GM12878 (cell line): ENCODE measurements around the gene CHRDL2. TPM values are rescaled to one million over a fixed set of nuclear protein-coding genes. Genes with fewer than 3 reads are reported as not detected.

Experiments
- polyA plus RNA-seq, 11 experiments: library from polyadenylated mRNA; depleted of rRNA in 4 of 11; unstranded in 6 of 11; stranded (reverse) in 5 of 11; fragments of >200 nt; fragmentation: Nextera tagmentation in 4 of 11; fragmentation: Illumina TruSeq in 1 of 11; extraction: Ambion mirVana in 4 of 11; extraction: Trizol in 1 of 11; gene quantifications; 1 replicate in 1 of 11; 2 replicates in 10 of 11; pipeline versions ENCODE4 v1.2.1 to v1.2.3, GENCODE V29; 2011 to 2016; ENCODE audit warnings: inconsistent platforms in 2 of 11, missing spikeins in 2 of 11, low read depth in 1 of 11
- total RNA-seq, 4 experiments: library from RNA; depleted of rRNA in 3 of 4; stranded (reverse); fragments of >200 nt in 3 of 4; fragmentation: Illumina TruSeq in 1 of 4; extraction: Trizol in 1 of 4; gene quantifications; 2 replicates each; pipeline versions ENCODE4 v1.2.1 to v1.2.3, GENCODE V29; 2013 to 2021
- TF ChIP-seq, protein P1 (sequence below): fragments of 450-650 bp; IDR thresholded peaks from 2 replicates; pipeline ENCODE4 v1.6.1; 2018; ENCODE audit warnings: borderline replicate concordance, mild to moderate bottlenecking; ENCODE audit not compliant: partially characterized antibody
- TF ChIP-seq, protein P2 (sequence below): fragments of 450-650 bp; IDR thresholded peaks from 2 replicates; pipeline ENCODE4 v1.6.1; 2017; ENCODE audit warnings: low read depth, mild to moderate bottlenecking, moderate library complexity
- TF ChIP-seq, protein P3 (sequence below): IDR thresholded peaks from 2 replicates; pipeline ENCODE4 v1.6.1; 2012; ENCODE audit warnings: mild to moderate bottlenecking, low read depth, low read length

CHRDL2 gene
- total and polyA plus RNA-seq, 10 of the 15 experiments (the other 5 are each of a cell fraction or from before 2014, with no cell fraction given), result not detected

DNA sequence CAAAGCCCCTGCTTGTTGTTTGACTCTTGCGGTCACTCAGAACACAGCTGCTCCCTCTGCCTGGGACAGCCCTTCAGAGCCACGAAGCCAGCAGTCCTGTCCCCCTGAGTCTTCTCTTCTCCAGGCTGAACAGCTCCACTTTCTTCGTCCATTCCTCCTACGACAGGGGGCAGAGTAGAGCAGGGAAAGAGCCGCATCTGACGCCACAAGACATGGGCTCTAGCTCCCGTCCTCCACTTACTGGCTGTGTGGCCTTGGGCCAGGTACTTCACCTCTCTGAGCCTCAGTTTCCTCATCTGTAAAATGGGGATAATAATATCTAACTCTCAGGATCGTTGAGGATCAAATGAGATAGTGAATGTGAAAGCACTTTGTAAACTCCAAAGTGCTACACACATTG is 29.9 kb downstream of the CHRDL2 start (continued):
- TF ChIP-seq, protein P1, sequence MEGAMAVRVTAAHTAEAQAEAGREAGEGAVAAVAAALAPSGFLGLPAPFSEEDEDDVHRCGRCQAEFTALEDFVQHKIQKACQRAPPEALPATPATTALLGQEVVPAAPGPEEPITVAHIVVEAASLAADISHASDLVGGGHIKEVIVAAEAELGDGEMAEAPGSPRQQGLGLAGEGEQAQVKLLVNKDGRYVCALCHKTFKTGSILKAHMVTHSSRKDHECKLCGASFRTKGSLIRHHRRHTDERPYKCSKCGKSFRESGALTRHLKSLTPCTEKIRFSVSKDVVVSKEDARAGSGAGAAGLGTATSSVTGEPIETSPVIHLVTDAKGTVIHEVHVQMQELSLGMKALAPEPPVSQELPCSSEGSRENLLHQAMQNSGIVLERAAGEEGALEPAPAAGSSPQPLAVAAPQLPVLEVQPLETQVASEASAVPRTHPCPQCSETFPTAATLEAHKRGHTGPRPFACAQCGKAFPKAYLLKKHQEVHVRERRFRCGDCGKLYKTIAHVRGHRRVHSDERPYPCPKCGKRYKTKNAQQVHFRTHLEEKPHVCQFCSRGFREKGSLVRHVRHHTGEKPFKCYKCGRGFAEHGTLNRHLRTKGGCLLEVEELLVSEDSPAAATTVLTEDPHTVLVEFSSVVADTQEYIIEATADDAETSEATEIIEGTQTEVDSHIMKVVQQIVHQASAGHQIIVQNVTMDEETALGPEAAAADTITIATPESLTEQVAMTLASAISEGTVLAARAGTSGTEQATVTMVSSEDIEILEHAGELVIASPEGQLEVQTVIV, result no peak
- TF ChIP-seq, protein P2, sequence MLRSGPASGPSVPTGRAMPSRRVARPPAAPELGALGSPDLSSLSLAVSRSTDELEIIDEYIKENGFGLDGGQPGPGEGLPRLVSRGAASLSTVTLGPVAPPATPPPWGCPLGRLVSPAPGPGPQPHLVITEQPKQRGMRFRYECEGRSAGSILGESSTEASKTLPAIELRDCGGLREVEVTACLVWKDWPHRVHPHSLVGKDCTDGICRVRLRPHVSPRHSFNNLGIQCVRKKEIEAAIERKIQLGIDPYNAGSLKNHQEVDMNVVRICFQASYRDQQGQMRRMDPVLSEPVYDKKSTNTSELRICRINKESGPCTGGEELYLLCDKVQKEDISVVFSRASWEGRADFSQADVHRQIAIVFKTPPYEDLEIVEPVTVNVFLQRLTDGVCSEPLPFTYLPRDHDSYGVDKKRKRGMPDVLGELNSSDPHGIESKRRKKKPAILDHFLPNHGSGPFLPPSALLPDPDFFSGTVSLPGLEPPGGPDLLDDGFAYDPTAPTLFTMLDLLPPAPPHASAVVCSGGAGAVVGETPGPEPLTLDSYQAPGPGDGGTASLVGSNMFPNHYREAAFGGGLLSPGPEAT, result no peak
- TF ChIP-seq, protein P3, sequence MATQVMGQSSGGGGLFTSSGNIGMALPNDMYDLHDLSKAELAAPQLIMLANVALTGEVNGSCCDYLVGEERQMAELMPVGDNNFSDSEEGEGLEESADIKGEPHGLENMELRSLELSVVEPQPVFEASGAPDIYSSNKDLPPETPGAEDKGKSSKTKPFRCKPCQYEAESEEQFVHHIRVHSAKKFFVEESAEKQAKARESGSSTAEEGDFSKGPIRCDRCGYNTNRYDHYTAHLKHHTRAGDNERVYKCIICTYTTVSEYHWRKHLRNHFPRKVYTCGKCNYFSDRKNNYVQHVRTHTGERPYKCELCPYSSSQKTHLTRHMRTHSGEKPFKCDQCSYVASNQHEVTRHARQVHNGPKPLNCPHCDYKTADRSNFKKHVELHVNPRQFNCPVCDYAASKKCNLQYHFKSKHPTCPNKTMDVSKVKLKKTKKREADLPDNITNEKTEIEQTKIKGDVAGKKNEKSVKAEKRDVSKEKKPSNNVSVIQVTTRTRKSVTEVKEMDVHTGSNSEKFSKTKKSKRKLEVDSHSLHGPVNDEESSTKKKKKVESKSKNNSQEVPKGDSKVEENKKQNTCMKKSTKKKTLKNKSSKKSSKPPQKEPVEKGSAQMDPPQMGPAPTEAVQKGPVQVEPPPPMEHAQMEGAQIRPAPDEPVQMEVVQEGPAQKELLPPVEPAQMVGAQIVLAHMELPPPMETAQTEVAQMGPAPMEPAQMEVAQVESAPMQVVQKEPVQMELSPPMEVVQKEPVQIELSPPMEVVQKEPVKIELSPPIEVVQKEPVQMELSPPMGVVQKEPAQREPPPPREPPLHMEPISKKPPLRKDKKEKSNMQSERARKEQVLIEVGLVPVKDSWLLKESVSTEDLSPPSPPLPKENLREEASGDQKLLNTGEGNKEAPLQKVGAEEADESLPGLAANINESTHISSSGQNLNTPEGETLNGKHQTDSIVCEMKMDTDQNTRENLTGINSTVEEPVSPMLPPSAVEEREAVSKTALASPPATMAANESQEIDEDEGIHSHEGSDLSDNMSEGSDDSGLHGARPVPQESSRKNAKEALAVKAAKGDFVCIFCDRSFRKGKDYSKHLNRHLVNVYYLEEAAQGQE, result no peak
